Fibroblast of mammary gland (primary cell): ENCODE measurements around the gene ARFGEF2.

Experiments
- DNase-seq: peaks from one replicate; pipeline ENCODE4 v3.0.0-alpha.2; 2010; ENCODE audit warnings: low read depth
- H3K4me3 ChIP-seq: 2 replicates; pipeline ENCODE4 v1.5.1; 2011; ENCODE audit warnings: low read depth, mild to moderate bottlenecking, low read length, moderate library complexity; ENCODE audit not compliant: control insufficient read depth
- CTCF ChIP-seq: conservative IDR thresholded peaks from 2 replicates; pipeline ENCODE4 v1.5.1; 2011; ENCODE audit warnings: low read depth, low read length, inconsistent platforms; ENCODE audit not compliant: control insufficient read depth, insufficient read depth

Gene ARFGEF2

GRCh38 chr20:48891235-48892048 is 30.1 kb upstream of the ARFGEF2 start:
- no peak overlapping the region for H3K4me3 ChIP-seq
- DNase-seq = no peak

GRCh38 chr20:48892049-48892470 is 29.5 kb upstream of the ARFGEF2 start:
- no peak overlapping the region for H3K4me3 ChIP-seq
- DNase-seq = no peak
- TF ChIP-seq CTCF = no peak

More at GRCh38 chr20:48891235-48892048, 30.1 kb upstream of the ARFGEF2 start:
- no peak for TF ChIP-seq CTCF

GRCh38 chr20:48892891-48893290 is 28.6 kb upstream of the ARFGEF2 start:
- TF ChIP-seq CTCF = no peak
- no peak overlapping the region for H3K4me3 ChIP-seq
- no peak for DNase-seq

GRCh38 chr20:48893374-48893773 is 28.1 kb upstream of the ARFGEF2 start:
- DNase-seq = no peak
- no peak overlapping the region for H3K4me3 ChIP-seq
- no peak for TF ChIP-seq CTCF

GRCh38 chr20:48897305-48898010 is 24.1 kb upstream of the ARFGEF2 start:
- DNase-seq = peak; percentile 80
- no peak for TF ChIP-seq CTCF
- no peak overlapping the region for H3K4me3 ChIP-seq

- DNase-seq = no peak
- no peak for TF ChIP-seq CTCF
- H3K4me3 ChIP-seq = no peak overlapping the region
Observed at GRCh38 chr20:48898210-48898609, 23.3 kb upstream of the ARFGEF2 start.
